Right lobe of liver (tissue), 6 donors: ENCODE data around the gene RICTOR. TPM values are rescaled to one million over a fixed set of nuclear protein-coding genes. Genes with fewer than 3 reads are reported as not detected.

Experiments
- ATAC-seq, 4 donors: fragments of 200-7000 bp; cut with Tn5 transposase; one replicate each; pipeline ENCODE4 v1.9.1; 2020; ENCODE audit warnings: mild to moderate bottlenecking in 4 of 4, moderate library complexity in 4 of 4
- DNase-seq, 3 donors: peaks; one replicate each; pipeline ENCODE4 v3.0.0-alpha.2; 2020
- H3K27ac ChIP-seq, 3 donors: fragments of 200-600 bp; one replicate each; pipeline ENCODE4 v1.8.0; 2022
- H3K27me3 ChIP-seq, 2 donors: fragments of 200-600 bp; one replicate each; pipeline ENCODE4 v1.8.0; 2022
- H3K36me3 ChIP-seq, 4 donors: fragments of 200-600 bp; sonication (generic) in 1 of 4; one replicate each; pipeline versions ENCODE4 v1.5.1 to v1.8.0; 2017 to 2022; ENCODE audit warnings: control low read depth in 1 of 4
- H3K4me1 ChIP-seq, 4 donors: fragments of 200-600 bp; sonication (generic) in 1 of 4; one replicate each; pipeline versions ENCODE4 v1.5.1 to v1.8.0; 2017 to 2022; ENCODE audit warnings: control low read depth in 1 of 4
- H3K4me3 ChIP-seq, 3 donors: fragments of 200-600 bp; one replicate each; pipeline ENCODE4 v1.8.0; 2022
- H3K9me3 ChIP-seq, 4 donors: fragments of 200-600 bp; sonication (generic) in 1 of 4; one replicate each; pipeline versions ENCODE4 v1.5.1 to v1.8.0; 2017 to 2022; ENCODE audit warnings: control low read depth in 1 of 4
- CTCF ChIP-seq, 4 donors: fragments of 200-600 bp in 3 of 4; fragments of 450-650 bp in 1 of 4; IDR thresholded peaks; one replicate each; pipeline versions ENCODE4 v1.5.1 to v1.8.0; 2016 to 2022; ENCODE audit warnings: antibody characterized with exemption in 4 of 4, mild to moderate bottlenecking in 2 of 4
- POLR2A ChIP-seq: fragments of 450-650 bp; IDR thresholded peaks from one replicate; pipeline ENCODE4 v1.6.1; 2017; ENCODE audit warnings: antibody characterized with exemption, mild to moderate bottlenecking
- WGBS: methylation state at CpG from one replicate; pipeline ENCODE4 v1.1.6; 2018; ENCODE audit warnings: low coverage, low lambda C conversion rate; ENCODE audit not compliant: insufficient coverage; ENCODE audit errors: missing lambda C conversion rate; 5-methylcytosine and 5-hydroxymethylcytosine counted together
- intact Hi-C, 2 donors: fragments of 100-400 bp; cut with DNase I; formaldehyde crosslinking; loops; one replicate each; pipeline versions ENCODE4 v1.11.2 to v1.14.1; 2022
- total RNA-seq, 6 experiments: library from RNA; depleted of rRNA in 2 of 6; stranded (reverse); fragments of >200 nt in 2 of 6; fragmentation: NEBNext Ultra II Directional in 3 of 6; extraction: Animal tissue kit (Norgen Biotek cat#: 25700) in 3 of 6; gene quantifications; one replicate each; pipeline versions ENCODE4 v1.1.0 to v1.2.4, GENCODE V29; 2016 to 2023
- donor health status: DM: no; HTN: yes; CAD: no.
- donor health status: DM: no; HTN: no; CAD: no.
- donor health status: DM: no; HTN: no; CAD: no.
- donor health status: DM: no; HTN: yes; CAD: no.
- donor health status: DM: no; HTN: yes; CAD: no.

RICTOR gene
- total RNA-seq, 6 experiments from 2014 or later = 9.8 to 19.2 (median 14.6) TPM

- H3K4me3 ChIP-seq = no peak overlapping the region
Observed at GRCh38 chr5:39120052-39120420, 45.8 kb upstream of the RICTOR start.

GRCh38 chr5:39119404-39120051, 45.3 kb upstream of the RICTOR start:
- WGBS = 64% methylated on average over 3 of the region's 3 CpGs
- no peaks in the 10 kb centered on the region for H3K36me3 ChIP-seq
- H3K4me1 ChIP-seq = no peaks in the 10 kb centered on the region
- TF ChIP-seq CTCF (IDR thresholded peaks at IDR 0.05) (no peak), POLR2A (no peak)
- H3K27ac ChIP-seq = no peak overlapping the region
- H3K27me3 ChIP-seq = no peaks in the 10 kb centered on the region
- no peak for DNase-seq
- H3K9me3 ChIP-seq = no peaks in the 10 kb centered on the region
- H3K4me3 ChIP-seq = no peak overlapping the region
- intact Hi-C loops = no loop called here
- no peak for ATAC-seq

More at GRCh38 chr5:39120052-39120420, 45.8 kb upstream of the RICTOR start:
- Histone ChIP-seq H3K36me3 (no peaks in the 10 kb centered on the region), H3K9me3 (no peaks in the 10 kb centered on the region), H3K4me1 (no peaks in the 10 kb centered on the region), H3K27me3 (no peaks in the 10 kb centered on the region), H3K27ac (no peak overlapping the region)
- no peak for TF ChIP-seq CTCF (IDR thresholded peaks at IDR 0.05)
- no peak for TF ChIP-seq POLR2A
- intact Hi-C loops = no loop called here
- WGBS = 65% methylated on average over 1 of the region's 1 CpG
- DNase-seq (no peak), ATAC-seq (no peak)

GRCh38 chr5:39118638-39119037, 44.4 kb upstream of the RICTOR start:
- 39% methylated on average over 2 of the region's 2 CpGs for WGBS
- Histone ChIP-seq H3K4me1 (no peaks in the 10 kb centered on the region), H3K36me3 (no peaks in the 10 kb centered on the region), H3K27ac (no peak overlapping the region), H3K9me3 (no peaks in the 10 kb centered on the region), H3K4me3 (no peak overlapping the region), H3K27me3 (no peaks in the 10 kb centered on the region)
- DNase-seq (no peak), ATAC-seq (no peak)
- intact Hi-C loops = no loop called here
- no peak for TF ChIP-seq CTCF (IDR thresholded peaks at IDR 0.05)
- TF ChIP-seq POLR2A = no peak

- DNase-seq = no peak
- H3K27ac ChIP-seq = no peak overlapping the region
- no peaks in the 10 kb centered on the region for H3K4me1 ChIP-seq
- no peaks in the 10 kb centered on the region for H3K36me3 ChIP-seq
- intact Hi-C loops = no loop called here
- 47% methylated on average over 2 of the region's 2 CpGs for WGBS
- peak in 1 of 4 donors; percentile 34 for ATAC-seq
- no peaks in the 10 kb centered on the region for H3K9me3 ChIP-seq
- H3K4me3 ChIP-seq = no peak overlapping the region
- H3K27me3 ChIP-seq = no peaks in the 10 kb centered on the region
- TF ChIP-seq CTCF (IDR thresholded peaks at IDR 0.05) (no peak), POLR2A (no peak)
Observed at GRCh38 chr5:39117401-39117800, 43.2 kb upstream of the RICTOR start.
